DOHH2 (cell line): ENCODE data around the gene ARNT2.

Experiments
- H3F3A ChIP-seq: fragments of 200-600 bp; sonication (generic), shearing (Covaris generic); 2 replicates; pipeline ENCODE4 v1.6.0; 2016; ENCODE audit warnings: antibody characterized with exemption, mild to moderate bottlenecking; ENCODE audit not compliant: control insufficient read depth, insufficient read depth
- H3K27ac ChIP-seq: fragments of 200-600 bp; sonication (generic); 2 replicates; pipeline ENCODE4 v1.5.1; 2014; ENCODE audit warnings: low read depth, mild to moderate bottlenecking, low read length, moderate library complexity
- H3K27me3 ChIP-seq: fragments of 200-600 bp; sonication (generic); 2 replicates; pipeline ENCODE4 v1.6.1; 2014; ENCODE audit warnings: mild to moderate bottlenecking, low read length, mixed read lengths; ENCODE audit not compliant: control insufficient read depth
- H3K36me3 ChIP-seq: fragments of 200-600 bp; sonication (generic); 2 replicates; pipeline ENCODE4 v1.6.1; 2014; ENCODE audit warnings: mild to moderate bottlenecking, low read length, moderate library complexity, mixed read lengths; ENCODE audit not compliant: control insufficient read depth
- H3K4me1 ChIP-seq: fragments of 200-600 bp; sonication (generic); 2 replicates; pipeline ENCODE4 v1.6.1; 2014; ENCODE audit warnings: mild to moderate bottlenecking, low read length, mixed read lengths; ENCODE audit not compliant: control insufficient read depth
- H3K4me2 ChIP-seq: fragments of 200-600 bp; sonication (generic); 2 replicates; pipeline ENCODE4 v1.6.0; 2014; ENCODE audit warnings: mild to moderate bottlenecking, low read length, moderate library complexity
- H3K4me3 ChIP-seq: fragments of 200-600 bp; sonication (generic); 2 replicates; pipeline ENCODE4 v1.5.1; 2014; ENCODE audit warnings: mild to moderate bottlenecking, low read length, mixed read lengths
- H3K79me2 ChIP-seq: fragments of 200-600 bp; sonication (generic); 2 replicates; pipeline ENCODE4 v1.6.1; 2014; ENCODE audit warnings: mild to moderate bottlenecking, low read length, mixed read lengths; ENCODE audit not compliant: control insufficient read depth
- H3K9me2 ChIP-seq: fragments of 200-600 bp; sonication (generic); replicated peaks from 2 replicates; pipeline ENCODE4 v1.6.1; 2014; ENCODE audit warnings: mild to moderate bottlenecking, low read length, mixed read lengths; ENCODE audit not compliant: control insufficient read depth
- H3K9me3 ChIP-seq: fragments of 200-600 bp; sonication (generic); 2 replicates; pipeline ENCODE4 v1.6.1; 2014; ENCODE audit warnings: antibody characterized with exemption, low read length, mixed read lengths; ENCODE audit not compliant: control insufficient read depth, insufficient read depth
- H4K20me1 ChIP-seq: fragments of 200-600 bp; sonication (generic); 2 replicates; pipeline ENCODE4 v1.6.0; 2014; ENCODE audit warnings: low read depth, mild to moderate bottlenecking, antibody characterized with exemption, low read length, moderate library complexity; ENCODE audit not compliant: control insufficient read depth, insufficient read depth
- CTCF ChIP-seq: fragments of 200-600 bp; sonication (generic); IDR thresholded peaks from one replicate; pipeline ENCODE4 v1.5.1; 2014; ENCODE audit warnings: antibody characterized with exemption, mild to moderate bottlenecking, low read depth, low read length; ENCODE audit not compliant: poor library complexity, severe bottlenecking
- EZH2phosphoT487 ChIP-seq: fragments of 200-600 bp; sonication (generic); IDR thresholded peaks from 2 replicates; pipeline ENCODE4 v1.6.1; 2017; ENCODE audit warnings: borderline replicate concordance, mild to moderate bottlenecking, antibody characterized with exemption, low read length, moderate library complexity, mixed read lengths

The ARNT2 gene

GRCh38 chr15:80379693-80380092, 24.5 kb upstream of the ARNT2 start:
- no peak for TF ChIP-seq EZH2phosphoT487
- H3K9me2 ChIP-seq = no peaks in the 10 kb centered on the region
- H3K27me3 ChIP-seq = no peaks in the 10 kb centered on the region
- no peak overlapping the region for H3K4me3 ChIP-seq
- H3K36me3 ChIP-seq = no peaks in the 10 kb centered on the region
- no peaks in the 10 kb centered on the region for H3K79me2 ChIP-seq
- H4K20me1 ChIP-seq = no peaks in the 10 kb centered on the region
- no peaks in the 10 kb centered on the region for H3K9me3 ChIP-seq
- H3K4me1 ChIP-seq = no peaks in the 10 kb centered on the region
- no peak overlapping the region for H3K4me2 ChIP-seq
- H3K27ac ChIP-seq = no peak overlapping the region
- H3F3A ChIP-seq = no peaks in the 10 kb centered on the region

- H3K27ac ChIP-seq = no peak overlapping the region
- no peaks in the 10 kb centered on the region for H3K36me3 ChIP-seq
- no peaks in the 10 kb centered on the region for H3K79me2 ChIP-seq
- TF ChIP-seq EZH2phosphoT487 = no peak
- TF ChIP-seq CTCF = no peak
- H3K4me3 ChIP-seq = no peak overlapping the region
- H3K9me3 ChIP-seq = no peaks in the 10 kb centered on the region
- H3K9me2 ChIP-seq = no peaks in the 10 kb centered on the region
- no peaks in the 10 kb centered on the region for H3K27me3 ChIP-seq
- H3K4me1 ChIP-seq = no peaks in the 10 kb centered on the region
- H4K20me1 ChIP-seq = no peaks in the 10 kb centered on the region
- no peak overlapping the region for H3K4me2 ChIP-seq
- H3F3A ChIP-seq = no peaks in the 10 kb centered on the region
These were observed 24.0 kb upstream of the ARNT2 start for GRCh38 chr15:80380154-80380553.

- H3K9me3 ChIP-seq = no peaks in the 10 kb centered on the region
- no peaks in the 10 kb centered on the region for H4K20me1 ChIP-seq
- H3K4me1 ChIP-seq = no peaks in the 10 kb centered on the region
- no peak overlapping the region for H3K27ac ChIP-seq
- H3K4me2 ChIP-seq = no peak overlapping the region
- no peaks in the 10 kb centered on the region for H3K9me2 ChIP-seq
- no peaks in the 10 kb centered on the region for H3K36me3 ChIP-seq
- no peak overlapping the region for H3K4me3 ChIP-seq
- no peaks in the 10 kb centered on the region for H3F3A ChIP-seq
- no peaks in the 10 kb centered on the region for H3K27me3 ChIP-seq
- no peaks in the 10 kb centered on the region for H3K79me2 ChIP-seq
- TF ChIP-seq EZH2phosphoT487 (no peak), CTCF (no peak)
These were observed 21.9 kb upstream of the ARNT2 start for GRCh38 chr15:80382285-80382684.

- TF ChIP-seq CTCF = no peak
- no peak for TF ChIP-seq EZH2phosphoT487
- no peaks in the 10 kb centered on the region for H3K9me3 ChIP-seq
- H3K27me3 ChIP-seq = no peaks in the 10 kb centered on the region
- H3F3A ChIP-seq = no peaks in the 10 kb centered on the region
- no peak overlapping the region for H3K4me2 ChIP-seq
- H3K27ac ChIP-seq = no peak overlapping the region
- no peaks in the 10 kb centered on the region for H3K36me3 ChIP-seq
- H3K9me2 ChIP-seq = no peaks in the 10 kb centered on the region
- no peaks in the 10 kb centered on the region for H4K20me1 ChIP-seq
- no peaks in the 10 kb centered on the region for H3K4me1 ChIP-seq
- no peak overlapping the region for H3K4me3 ChIP-seq
- no peaks in the 10 kb centered on the region for H3K79me2 ChIP-seq
These were observed 19.8 kb upstream of the ARNT2 start for GRCh38 chr15:80384432-80384831.
